ENCODE data around the gene TOP3A. TPM values are rescaled to one million over a fixed set of nuclear protein-coding genes. Genes with fewer than 3 reads are reported as not detected.
A peak's percentile ranks its signal among the peaks of the same experiment; 100 is the strongest.

The TOP3A gene
- total and polyA plus RNA-seq, 2 experiments from 2014 or later: 21.7 to 76.7 TPM

GRCh38 chr17:18364166-18364565, 49.4 kb upstream of the TOP3A start (continued):
- TF ChIP-seq REST (IDR thresholded peaks at IDR 0.05; ENCODE audit: unreplicated experiment) (no peak), ZNF114 (CRISPR knock-in tag; IDR thresholded peaks at IDR 0.05) (no peak), NANOG (IDR thresholded peaks at IDR 0.05; ENCODE audit: borderline replicate concordance) (no peak), POLR2AphosphoS5 (IDR thresholded peaks at IDR 0.05; ENCODE audit: low read depth) (no peak)

GRCh38 chr17:18363101-18364049, 48.6 kb upstream of the TOP3A start, which contains the start of gene SHMT1:
SHMT1 (minus strand) TSS chr17:18363550; CDS start chr17:18355981, 7,569 bp downstream.
- H2AFZ ChIP-seq: peak within 1 kb of the TSS; percentile 95
- peak; percentile 98 for DNase-seq (ENCODE audit: low spot score)
- H3K9me3 Mint-ChIP-seq: no peaks in the 10 kb centered on the region
- H3K27ac ChIP-seq (ENCODE audit: low read depth): 0 out of 2 replicates have a peak within 1 kb of the TSS, but pooled peaks have one; percentile 45
- ATAC-seq: peak; percentile 98
- H3K4me3 Mint-ChIP-seq: peak within 1 kb of the TSS; percentile 90
- no peaks in the 10 kb centered on the region for H3K9me2 ChIP-seq (ENCODE audit: insufficient read depth)
- H3K4me1 ChIP-seq (ENCODE audit: insufficient read depth): peaks cover 8% of the 10 kb centered on the region; the same call in 1 of the 2 replicates
- H3K4me1 Mint-ChIP-seq: peaks cover 11% of the 10 kb centered on the region; the same call in 2 of the 3 replicates
- peak within 1 kb of the TSS; percentile 97 for H3K4me3 ChIP-seq
- H4K20me1 ChIP-seq (replicated peaks; ENCODE audit: insufficient read depth): 0 out of 2 replicates have a peak, but pooled peaks cover 7% of the 10 kb centered on the region
- 0 out of 2 replicates have a peak, but pooled peaks cover 4% of the 10 kb centered on the region for H3F3A ChIP-seq (replicated peaks; ENCODE audit: low read depth)
- H3K4me2 ChIP-seq: peak within 1 kb of the TSS; percentile 96
- H3K36me3 ChIP-seq (ENCODE audit: insufficient read depth): peaks cover 16% of the 10 kb centered on the region; the same call in 1 of the 2 replicates
- peak within 1 kb of the TSS; percentile 94 for H3K27ac Mint-ChIP-seq
- no peaks in the 10 kb centered on the region for H3K27me3 ChIP-seq (ENCODE audit: insufficient read depth)
- H3K27me3 Mint-ChIP-seq (ENCODE audit: insufficient read depth, low read depth, poor library complexity): peaks cover 5% of the 10 kb centered on the region
- peak; percentile 30; the same call in 1 of the 2 replicates for TF ChIP-seq ETS1 (IDR thresholded peaks at IDR 0.05)
- TF ChIP-seq JUNB (IDR thresholded peaks at IDR 0.05; ENCODE audit: unreplicated experiment): no peak
- TF ChIP-seq POLR2AphosphoS5 (IDR thresholded peaks at IDR 0.05; ENCODE audit: low read depth): peak; percentile 91
- peaks cover 39% of the 10 kb centered on the region for H3K79me2 ChIP-seq (replicated peaks; ENCODE audit: insufficient read depth)
- peaks cover 20% of the 10 kb centered on the region; the same call in 2 of the 3 replicates for H3K36me3 Mint-ChIP-seq (ENCODE audit: low read depth)

Measured in GM23338 (cell line).